GM21619 (cell line): ENCODE data around the gene GRID1.
"Not testable (repeated sequence)": the region's sequence is repeated elsewhere in the genome, so short reads cannot be mapped to it uniquely, and the experiment has no call there.

Experiments
- ATAC-seq: cut with Tn5 transposase; IDR thresholded peaks from one replicate; pipeline ENCODE4 v1.9.1; 2021; ENCODE audit not compliant: unreplicated experiment

The GRID1 gene

GRCh38 chr10:85699066-85699465 is 667.5 kb downstream of the GRID1 start:
- not testable (repeated sequence) for ATAC-seq

DNA sequence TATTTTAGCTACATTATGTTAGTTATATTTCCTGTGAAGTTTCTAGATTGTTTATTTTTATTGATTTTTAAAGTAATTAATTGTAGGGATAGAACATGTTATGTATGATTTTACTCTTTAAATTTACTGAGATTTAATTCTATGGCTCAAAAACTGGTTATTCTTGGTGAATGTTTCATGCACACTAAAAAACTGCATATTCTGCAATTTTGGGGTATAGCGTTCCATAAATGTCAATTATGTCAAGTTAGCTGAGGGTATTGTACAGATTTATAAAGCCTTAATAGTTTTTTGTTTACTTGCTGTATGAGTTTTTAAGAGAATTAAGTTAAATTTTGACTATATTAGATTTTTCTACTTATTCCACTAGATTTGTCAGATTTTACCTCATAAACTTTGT is 669.7 kb downstream of the GRID1 start:
- no peak for ATAC-seq

- ATAC-seq: no peak
Observed at GRCh38 chr10:85682621-85683020, 684.0 kb downstream of the GRID1 start.

GRCh38 chr10:85679710-85680109 is 686.9 kb downstream of the GRID1 start:
- no peak for ATAC-seq

DNA sequence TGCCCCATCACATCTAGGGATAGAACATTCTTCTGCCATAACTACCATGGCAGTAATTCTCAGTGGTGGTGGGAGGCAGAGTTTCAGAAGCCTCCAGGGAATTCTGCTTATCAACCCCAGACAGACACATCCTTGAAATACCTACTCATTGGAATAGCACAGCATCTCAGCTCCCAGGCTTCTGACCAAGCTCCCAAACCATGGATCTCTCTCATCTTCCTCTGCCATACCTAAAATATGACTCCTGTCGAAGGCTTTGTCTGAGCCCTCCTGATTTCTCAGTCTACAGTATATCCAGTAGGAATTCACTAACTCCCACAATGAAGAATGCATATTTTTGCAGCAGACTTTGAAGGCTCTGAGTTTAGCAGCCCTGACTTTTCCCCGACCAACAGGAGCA is 687.5 kb downstream of the GRID1 start:
- no peak for ATAC-seq

- ATAC-seq: no peak
Observed at GRCh38 chr10:85674851-85675250, 691.7 kb downstream of the GRID1 start.

- no peak for ATAC-seq
Observed at GRCh38 chr10:85673270-85673669, 693.3 kb downstream of the GRID1 start.

DNA sequence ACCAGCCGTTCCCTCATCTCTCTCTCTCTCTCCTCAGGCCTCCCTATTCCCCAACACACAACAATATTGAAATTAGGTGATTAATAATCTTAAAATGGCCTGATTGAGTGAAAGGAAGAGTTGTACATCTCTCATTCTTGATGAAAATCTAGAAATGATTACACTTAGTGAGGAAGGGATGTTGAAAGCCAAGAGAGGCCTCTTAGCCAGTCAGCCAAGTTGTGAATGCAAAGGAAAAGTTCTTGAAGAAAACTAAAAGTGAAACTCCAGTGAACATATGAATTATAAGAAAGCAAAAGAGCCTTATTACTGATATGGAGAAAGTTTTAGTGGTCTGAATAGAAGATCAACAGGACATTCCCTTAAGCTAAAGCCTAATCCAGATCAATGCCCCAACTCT is 695.1 kb downstream of the GRID1 start:
- no peak for ATAC-seq

- ATAC-seq: no peak
Observed at GRCh38 chr10:85668522-85668921, 698.1 kb downstream of the GRID1 start.

DNA sequence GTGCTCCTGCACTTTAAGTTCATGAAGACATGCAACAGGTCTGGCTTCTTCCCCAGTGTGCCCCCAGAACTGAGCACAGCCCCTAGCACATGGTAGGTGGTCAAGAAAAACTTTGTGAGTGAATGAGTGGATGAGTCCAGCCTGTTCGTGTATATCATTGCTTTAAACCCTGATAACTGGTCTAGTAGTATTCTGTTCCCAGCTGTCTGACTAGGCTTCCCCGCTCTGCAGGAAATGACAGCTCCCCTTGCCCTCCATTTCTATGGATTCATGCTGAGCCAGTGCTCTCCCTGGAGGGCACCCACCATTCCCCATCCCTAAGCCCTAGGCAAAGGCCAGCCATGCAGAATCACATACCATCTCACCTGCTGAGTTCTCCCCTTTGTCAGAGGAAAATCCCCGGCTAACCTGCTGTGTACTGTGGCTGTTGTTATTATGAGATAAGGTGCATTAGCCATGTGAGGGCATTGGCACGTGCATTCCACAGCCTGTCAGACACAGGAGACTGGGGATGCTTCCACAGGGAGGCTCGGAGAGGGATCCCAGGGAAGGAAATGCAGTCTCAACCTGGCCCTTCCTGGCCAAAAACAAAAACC is 698.9 kb downstream of the GRID1 start:
- no peak for ATAC-seq

DNA sequence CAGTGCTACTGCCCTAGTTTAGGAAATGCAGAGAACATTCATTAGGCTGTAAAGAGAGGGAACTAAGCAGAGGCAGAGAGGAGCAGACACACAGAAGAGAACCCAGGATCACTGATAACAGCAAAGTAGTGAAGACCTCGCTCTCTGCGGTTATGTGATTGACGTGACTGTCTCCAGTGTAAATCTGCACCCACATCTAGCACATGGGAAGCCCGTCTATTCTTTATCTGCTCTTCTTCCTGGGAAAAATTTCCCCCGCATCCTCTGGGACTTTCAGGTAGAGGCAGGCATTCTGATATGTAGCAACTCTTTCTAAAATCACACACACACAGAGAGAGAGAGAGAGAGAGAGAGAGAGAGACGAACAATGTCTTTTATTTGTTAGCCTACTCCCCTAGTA is 699.6 kb downstream of the GRID1 start:
- ATAC-seq: no peak

DNA sequence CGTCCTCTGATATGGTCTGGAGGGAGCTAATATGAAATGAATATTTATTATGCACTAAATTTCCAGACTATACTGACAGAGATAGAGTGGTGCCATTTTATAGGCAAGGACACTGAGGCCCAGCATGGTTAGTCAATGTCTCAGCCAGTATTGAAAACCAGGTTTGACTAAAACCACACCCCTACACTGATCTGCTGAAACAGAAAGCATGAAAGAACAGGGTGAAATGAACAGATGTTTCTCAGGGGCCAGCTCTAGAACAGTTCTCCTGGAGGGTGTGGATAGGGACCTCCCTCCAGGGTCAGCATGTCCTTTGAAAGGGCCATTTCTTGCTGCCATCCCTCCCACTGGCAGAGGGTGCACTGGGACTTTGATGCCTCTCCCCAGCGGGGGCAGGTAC is 700.5 kb downstream of the GRID1 start:
- peak; percentile 69 for ATAC-seq

DNA sequence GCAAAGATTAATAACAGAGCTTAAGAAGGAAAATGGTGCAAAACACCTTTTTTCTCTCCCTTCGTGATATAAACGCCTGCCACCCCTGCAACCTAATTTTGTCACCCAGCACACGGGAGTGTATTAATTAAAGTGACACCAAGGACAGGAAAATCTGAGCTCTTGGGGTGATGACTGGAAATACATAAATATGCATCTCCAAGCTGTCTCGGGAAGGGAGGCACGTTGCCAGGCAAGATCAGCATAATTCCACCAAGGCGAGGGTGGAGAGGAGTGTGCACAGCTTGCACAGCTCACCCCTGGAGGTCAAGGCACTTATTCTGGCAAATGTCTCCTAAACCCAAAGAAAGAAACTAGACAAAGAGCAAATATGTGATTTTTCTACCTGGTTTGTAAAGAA is 700.9 kb downstream of the GRID1 start:
- ATAC-seq: no peak

GRCh38 chr10:85665078-85665477 is 701.5 kb downstream of the GRID1 start:
- ATAC-seq: no peak

DNA sequence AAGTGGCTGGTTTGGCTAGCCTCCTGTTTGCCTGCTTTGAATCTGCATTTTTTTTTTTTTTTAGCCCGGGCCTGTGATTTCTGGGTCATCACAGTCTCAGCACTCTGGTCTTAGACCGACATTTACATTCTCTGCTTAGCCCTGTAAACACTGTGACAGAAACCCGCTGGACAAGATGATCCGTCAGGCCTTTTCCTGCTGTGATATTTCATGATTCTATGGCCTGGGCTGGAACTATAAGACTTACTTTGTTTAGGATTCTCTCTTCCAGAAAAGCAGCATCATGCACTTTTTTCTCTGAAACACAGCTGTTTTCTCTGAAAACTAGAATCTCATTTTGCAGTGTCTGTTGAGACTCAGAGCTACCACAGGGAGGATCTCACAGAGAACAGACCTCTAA is 705.5 kb downstream of the GRID1 start:
- ATAC-seq: no peak

DNA sequence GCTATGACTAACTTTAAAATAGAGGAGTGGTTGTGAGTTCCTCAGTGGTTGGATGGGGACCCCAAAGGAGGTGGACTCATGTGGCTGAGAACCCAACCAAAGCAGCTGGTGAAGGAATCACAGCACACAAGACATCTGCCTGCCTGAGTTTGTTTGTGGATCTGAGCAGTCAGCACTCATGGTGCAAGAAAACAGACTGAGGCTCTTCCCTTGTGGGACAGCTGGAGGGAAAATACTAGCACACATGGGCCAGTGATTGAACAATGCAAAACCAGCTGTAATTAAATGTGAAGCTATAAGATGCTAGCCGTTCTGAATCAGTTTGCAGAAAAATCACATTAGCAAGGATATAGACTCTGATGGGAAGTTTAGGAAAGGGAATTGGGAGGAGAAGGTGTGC is 707.3 kb downstream of the GRID1 start:
- no peak for ATAC-seq

- ATAC-seq: no peak
Observed at GRCh38 chr10:85658518-85658917, 708.1 kb downstream of the GRID1 start.

DNA sequence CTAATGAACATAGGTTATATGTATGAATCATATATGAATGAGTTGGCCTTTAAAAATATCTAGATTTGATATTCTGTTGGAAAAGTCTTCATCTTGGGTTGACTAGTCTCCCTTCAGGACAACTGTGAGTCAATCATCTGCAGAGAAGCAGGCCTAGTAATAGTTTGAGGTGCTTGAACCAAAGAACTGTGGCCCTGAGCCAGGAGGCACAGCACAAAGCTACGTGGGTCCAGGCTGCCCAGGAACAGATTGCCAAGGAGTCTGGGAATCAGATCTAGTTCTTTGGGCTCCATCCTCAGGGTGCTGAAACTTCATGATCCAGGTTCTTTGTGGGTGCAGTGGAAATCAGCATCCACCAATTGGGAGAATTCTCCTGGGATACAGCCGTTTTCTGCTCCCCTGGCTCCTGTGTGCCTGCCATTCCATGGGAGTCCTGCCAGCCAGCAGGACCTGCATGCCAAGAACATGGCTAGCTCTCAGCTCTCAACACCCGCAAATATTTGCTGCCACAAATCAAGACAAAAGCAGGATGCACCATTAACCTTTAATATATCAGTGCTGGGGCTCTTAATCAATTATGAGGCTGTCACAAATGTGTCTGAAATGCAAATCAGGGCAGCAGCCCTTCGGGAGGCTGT is 709.0 kb downstream of the GRID1 start:
- ATAC-seq: no peak

- no peak for ATAC-seq
Observed at GRCh38 chr10:85655411-85655810, 711.2 kb downstream of the GRID1 start.

- ATAC-seq: no peak
Observed at GRCh38 chr10:85651497-85651882, 715.1 kb downstream of the GRID1 start.

DNA sequence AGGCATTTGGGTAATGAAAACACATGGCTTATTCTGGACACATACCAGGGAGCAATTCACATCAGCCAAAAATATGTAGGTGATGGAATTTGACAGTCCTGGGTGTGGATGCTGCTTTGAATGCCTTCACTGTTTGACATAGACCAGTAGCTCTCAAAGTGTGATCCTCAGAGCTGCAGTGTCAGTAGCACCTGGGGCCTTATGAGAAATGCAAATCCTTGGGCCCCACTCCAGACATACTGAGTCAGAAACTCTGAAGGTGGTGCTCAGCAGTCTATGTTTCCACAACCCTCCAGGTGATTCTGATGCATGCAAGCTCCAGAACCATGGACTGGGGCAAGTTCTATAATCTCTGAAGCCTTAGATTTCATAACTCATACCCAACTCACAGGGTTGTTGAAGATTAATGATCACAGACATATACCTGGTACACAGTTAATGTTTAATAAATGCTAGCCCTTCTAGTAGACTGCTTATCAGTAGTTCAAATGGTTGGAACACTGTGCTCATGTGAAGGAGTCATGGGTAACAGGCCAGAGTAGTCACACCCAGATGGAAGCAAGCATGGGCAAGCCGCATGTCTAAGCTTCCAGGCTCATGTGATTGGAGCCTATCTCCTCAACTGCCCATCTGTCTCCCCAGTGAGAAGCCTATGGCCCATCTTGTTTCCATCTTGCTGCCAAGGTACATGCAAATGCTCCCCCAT is 715.7 kb downstream of the GRID1 start:
- ATAC-seq: no peak

DNA sequence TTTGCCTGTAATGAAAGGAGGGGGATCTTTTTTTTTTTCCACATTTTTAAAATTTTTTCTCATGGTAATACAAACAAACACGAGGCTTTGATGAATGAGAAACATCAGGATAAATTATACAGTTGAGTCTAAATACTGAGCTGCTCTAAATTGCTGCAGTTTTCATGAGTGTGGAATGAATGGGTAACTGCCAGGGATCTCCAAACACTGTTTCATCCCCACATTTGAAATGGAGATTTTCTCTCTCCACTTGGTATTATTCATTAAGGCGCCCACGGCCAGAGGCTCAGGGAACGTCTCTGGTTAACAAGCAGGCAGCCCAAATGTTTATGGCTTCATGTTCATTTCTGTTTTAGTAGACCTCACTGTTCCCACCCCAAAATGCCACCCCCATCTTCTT is 717.1 kb downstream of the GRID1 start:
- no peak for ATAC-seq
